Measurements from ENCODE around the gene HES5.

HES5 gene

DNA sequence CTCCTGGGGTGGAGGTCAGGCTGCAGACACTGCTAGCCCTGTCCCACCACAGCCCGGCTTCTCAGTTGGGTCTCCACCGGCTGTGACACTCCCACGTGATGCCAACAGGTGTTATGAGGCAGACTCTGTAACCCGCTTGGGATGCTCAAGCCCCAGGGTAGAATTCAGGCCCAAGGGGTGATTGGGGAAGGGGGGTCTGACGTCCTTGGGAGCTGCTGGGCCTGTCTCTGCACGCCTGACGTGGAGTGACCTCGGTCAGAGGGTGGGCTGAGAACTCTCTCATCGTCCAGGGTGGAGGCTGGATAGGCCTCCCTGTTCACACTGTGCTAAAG lies 7.7 kb upstream of the HES5 start:
- TF ChIP-seq, protein P1, sequence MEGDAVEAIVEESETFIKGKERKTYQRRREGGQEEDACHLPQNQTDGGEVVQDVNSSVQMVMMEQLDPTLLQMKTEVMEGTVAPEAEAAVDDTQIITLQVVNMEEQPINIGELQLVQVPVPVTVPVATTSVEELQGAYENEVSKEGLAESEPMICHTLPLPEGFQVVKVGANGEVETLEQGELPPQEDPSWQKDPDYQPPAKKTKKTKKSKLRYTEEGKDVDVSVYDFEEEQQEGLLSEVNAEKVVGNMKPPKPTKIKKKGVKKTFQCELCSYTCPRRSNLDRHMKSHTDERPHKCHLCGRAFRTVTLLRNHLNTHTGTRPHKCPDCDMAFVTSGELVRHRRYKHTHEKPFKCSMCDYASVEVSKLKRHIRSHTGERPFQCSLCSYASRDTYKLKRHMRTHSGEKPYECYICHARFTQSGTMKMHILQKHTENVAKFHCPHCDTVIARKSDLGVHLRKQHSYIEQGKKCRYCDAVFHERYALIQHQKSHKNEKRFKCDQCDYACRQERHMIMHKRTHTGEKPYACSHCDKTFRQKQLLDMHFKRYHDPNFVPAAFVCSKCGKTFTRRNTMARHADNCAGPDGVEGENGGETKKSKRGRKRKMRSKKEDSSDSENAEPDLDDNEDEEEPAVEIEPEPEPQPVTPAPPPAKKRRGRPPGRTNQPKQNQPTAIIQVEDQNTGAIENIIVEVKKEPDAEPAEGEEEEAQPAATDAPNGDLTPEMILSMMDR (conservative IDR thresholded peaks at IDR 0.05; ENCODE audit: low read depth, low read length) = no peak
- no peak overlapping the region for H3K27ac ChIP-seq
- H3K79me2 ChIP-seq (ENCODE audit: insufficient read depth, low read depth) = no peaks in the 10 kb centered on the region
- H2AFZ ChIP-seq (ENCODE audit: low read depth) = no peak overlapping the region
- H3K4me3 ChIP-seq (IDR thresholded peaks at IDR 0.05; ENCODE audit: insufficient read depth, low read depth, low read length) = no peak overlapping the region
- H3K9ac ChIP-seq = no peak overlapping the region
- no peaks in the 10 kb centered on the region for H3K36me3 ChIP-seq (ENCODE audit: insufficient read depth)
- H3K4me1 ChIP-seq (ENCODE audit: low read depth, poor library complexity, severe bottlenecking) = peaks cover 7% of the 10 kb centered on the region
- no peak overlapping the region for H3K4me2 ChIP-seq
- peaks cover 49% of the 10 kb centered on the region for H3K27me3 ChIP-seq (ENCODE audit: insufficient read depth, low read depth)
- no peaks in the 10 kb centered on the region for H4K20me1 ChIP-seq (ENCODE audit: insufficient read depth)

DNA sequence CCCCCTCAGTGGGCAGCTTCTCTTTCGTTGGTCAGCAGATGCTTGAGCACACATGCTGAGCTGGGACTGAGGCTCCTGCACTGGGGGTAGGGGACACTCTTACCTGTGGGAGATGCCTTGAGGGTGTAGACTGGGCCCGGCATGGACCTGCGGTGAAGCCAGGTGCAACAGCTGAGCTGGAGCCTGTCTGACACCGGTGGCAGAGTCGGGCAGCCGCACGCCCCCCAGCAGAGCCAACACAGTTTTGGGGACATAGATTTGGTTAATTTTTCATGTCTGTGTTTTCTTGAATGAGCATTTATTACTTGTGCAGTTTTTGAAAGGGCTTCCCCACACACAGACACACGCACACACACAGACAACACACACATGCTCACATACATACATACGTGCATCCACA lies 5.9 kb upstream of the HES5 start:
- Histone ChIP-seq H3K36me3 (ENCODE audit: insufficient read depth) (no peaks in the 10 kb centered on the region), H2AFZ (ENCODE audit: low read depth) (no peak overlapping the region), H3K27ac (no peak overlapping the region), H3K4me3 (IDR thresholded peaks at IDR 0.05; ENCODE audit: insufficient read depth, low read depth, low read length) (no peak overlapping the region), H3K9ac (no peak overlapping the region), H3K27me3 (ENCODE audit: insufficient read depth, low read depth) (peaks cover 66% of the 10 kb centered on the region), H3K79me2 (ENCODE audit: insufficient read depth, low read depth) (no peaks in the 10 kb centered on the region), H4K20me1 (ENCODE audit: insufficient read depth) (no peaks in the 10 kb centered on the region), H3K4me2 (no peak overlapping the region), H3K4me1 (ENCODE audit: low read depth, poor library complexity, severe bottlenecking) (no peaks in the 10 kb centered on the region)
- TF ChIP-seq, protein P1 (conservative IDR thresholded peaks at IDR 0.05; ENCODE audit: low read depth, low read length) = no peak

DNA sequence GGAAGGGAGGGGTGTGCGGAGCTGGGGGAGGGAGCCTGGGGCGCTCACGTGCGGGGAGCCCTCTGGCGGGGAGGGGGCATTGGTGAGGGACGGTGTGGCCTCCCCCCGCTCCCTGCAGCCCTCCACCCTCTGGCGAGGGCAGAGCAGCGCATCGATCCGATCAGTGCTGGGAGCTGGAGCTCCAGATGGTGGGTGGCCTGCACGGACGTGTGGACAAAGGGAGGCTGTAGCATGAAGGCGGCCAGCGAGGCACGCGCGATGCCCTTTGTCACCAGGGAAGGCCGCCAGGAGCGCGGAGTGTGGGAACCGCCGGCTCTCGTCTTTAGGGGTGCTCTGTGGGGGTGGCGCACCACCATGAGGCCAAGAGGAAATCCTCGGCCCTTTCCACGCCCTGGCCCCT lies 5.4 kb upstream of the HES5 start:
- no peak overlapping the region for H3K4me3 ChIP-seq (IDR thresholded peaks at IDR 0.05; ENCODE audit: insufficient read depth, low read depth, low read length)
- no peaks in the 10 kb centered on the region for H3K4me1 ChIP-seq (ENCODE audit: low read depth, poor library complexity, severe bottlenecking)
- H3K27me3 ChIP-seq (ENCODE audit: insufficient read depth, low read depth) = peaks cover 72% of the 10 kb centered on the region
- no peaks in the 10 kb centered on the region for H4K20me1 ChIP-seq (ENCODE audit: insufficient read depth)
- no peak overlapping the region for H3K9ac ChIP-seq
- no peak overlapping the region for H3K4me2 ChIP-seq
- H3K27ac ChIP-seq = no peak overlapping the region
- H3K36me3 ChIP-seq (ENCODE audit: insufficient read depth) = no peaks in the 10 kb centered on the region
- no peaks in the 10 kb centered on the region for H3K79me2 ChIP-seq (ENCODE audit: insufficient read depth, low read depth)
- H2AFZ ChIP-seq (ENCODE audit: low read depth) = no peak overlapping the region
- TF ChIP-seq, protein P1 (conservative IDR thresholded peaks at IDR 0.05; ENCODE audit: low read depth, low read length) = no peak

DNA sequence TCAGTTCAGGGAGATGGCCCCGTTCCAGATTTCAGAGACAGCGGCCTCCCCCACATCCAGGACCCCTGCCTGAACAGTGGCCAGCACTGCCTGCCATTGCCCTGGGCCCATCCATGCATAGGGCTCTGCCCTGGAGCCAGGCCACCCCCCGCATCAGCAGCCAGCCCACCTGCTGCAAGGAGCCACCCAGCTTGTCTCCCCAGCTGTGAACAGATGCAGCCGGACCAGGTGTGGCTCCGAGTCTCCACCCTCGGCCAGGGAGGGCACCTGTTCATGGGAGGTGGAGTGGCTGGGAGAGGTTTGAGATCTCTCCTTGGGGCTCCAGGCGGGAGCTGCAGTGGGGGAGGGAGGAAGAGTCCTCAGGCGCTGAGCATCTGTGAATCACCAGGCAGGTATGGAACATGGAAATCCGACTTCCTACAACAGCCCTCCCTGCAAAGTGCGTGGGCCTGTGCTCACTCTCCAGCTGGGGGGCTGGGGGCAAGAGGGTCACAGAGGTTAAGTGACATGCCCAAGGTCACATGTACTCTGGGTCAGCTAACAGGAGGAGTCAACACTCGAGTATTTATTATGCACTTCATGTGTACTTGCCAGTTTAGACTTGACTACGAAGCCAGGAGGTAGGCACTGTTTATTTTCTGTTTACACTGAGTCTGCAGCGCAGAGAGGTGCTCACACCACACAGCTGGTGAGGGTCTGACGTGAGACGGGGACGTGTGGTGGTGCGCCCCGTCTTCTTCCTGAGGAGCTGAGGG lies 4.8 kb upstream of the HES5 start:
- Histone ChIP-seq H3K27me3 (ENCODE audit: insufficient read depth, low read depth) (peaks cover 73% of the 10 kb centered on the region), H3K36me3 (ENCODE audit: insufficient read depth) (no peaks in the 10 kb centered on the region), H3K27ac (no peak overlapping the region), H3K4me2 (no peak overlapping the region), H3K79me2 (ENCODE audit: insufficient read depth, low read depth) (no peaks in the 10 kb centered on the region), H3K4me1 (ENCODE audit: low read depth, poor library complexity, severe bottlenecking) (no peaks in the 10 kb centered on the region), H3K4me3 (IDR thresholded peaks at IDR 0.05; ENCODE audit: insufficient read depth, low read depth, low read length) (no peak overlapping the region), H4K20me1 (ENCODE audit: insufficient read depth) (no peaks in the 10 kb centered on the region), H3K9ac (no peak overlapping the region), H2AFZ (ENCODE audit: low read depth) (no peak overlapping the region)
- TF ChIP-seq, protein P1 (conservative IDR thresholded peaks at IDR 0.05; ENCODE audit: low read depth, low read length) = no peak

All from KMS-11 (cell line).